HL-60/S4 treated with phorbol 12-myristate 13-acetate at 8.2 ng/mL for 4 days and 3 days (cell line): ENCODE data around the gene RASD1.
"Not testable (repeated sequence)": the region's sequence is repeated elsewhere in the genome, so short reads cannot be mapped to it uniquely, and the experiment has no call there.

Experiments
- in situ Hi-C: fragments of 300-500 bp; cut with MboI; formaldehyde crosslinking; loops from 2 replicates; pipeline ENCODE4 v1.15.0; 2022; ENCODE audit warnings: low sequenced_read_pairs

The RASD1 gene

GRCh38 chr17:17472333-17472920 is 23.8 kb downstream of the RASD1 start:
- in situ Hi-C loops: no loop called here

- in situ Hi-C loops: no loop called here
These were observed 26.2 kb downstream of the RASD1 start for GRCh38 chr17:17469996-17470395.

DNA sequence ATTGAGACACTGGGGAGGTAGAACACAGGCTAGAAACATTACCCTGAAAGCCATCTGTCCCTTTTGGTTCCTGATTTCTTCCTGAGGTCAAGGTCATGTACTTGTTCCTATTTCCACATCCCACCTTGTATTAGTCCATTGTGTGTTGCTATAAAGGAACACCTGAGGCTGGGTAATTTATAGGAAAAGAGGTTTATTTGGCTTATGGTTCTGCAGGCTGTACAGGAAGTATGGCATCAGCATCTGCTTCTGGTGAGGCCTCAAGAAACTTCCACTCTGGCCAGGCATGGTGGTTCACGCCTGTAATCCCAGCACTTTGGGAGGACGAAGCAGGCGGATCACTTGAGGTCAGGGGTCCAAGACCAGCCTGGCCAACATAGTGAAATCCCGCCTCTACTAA is 26.8 kb downstream of the RASD1 start:
- in situ Hi-C loops: no loop called here

- in situ Hi-C loops: no loop called here
These were observed 27.8 kb downstream of the RASD1 start for GRCh38 chr17:17468217-17469010.

GRCh38 chr17:17467720-17468119 is 28.5 kb downstream of the RASD1 start:
- in situ Hi-C loops: no loop called here

GRCh38 chr17:17467016-17467415 is 29.2 kb downstream of the RASD1 start:
- in situ Hi-C loops: no loop called here

GRCh38 chr17:17466511-17466910 is 29.7 kb downstream of the RASD1 start:
- in situ Hi-C loops: no loop called here

- in situ Hi-C loops: not testable (repeated sequence)
These were observed 30.3 kb downstream of the RASD1 start for GRCh38 chr17:17465878-17466277.

GRCh38 chr17:17463821-17464220 is 32.4 kb downstream of the RASD1 start:
- in situ Hi-C loops: no loop called here

- in situ Hi-C loops: no loop called here
These were observed 34.0 kb downstream of the RASD1 start for GRCh38 chr17:17462048-17462824.

DNA sequence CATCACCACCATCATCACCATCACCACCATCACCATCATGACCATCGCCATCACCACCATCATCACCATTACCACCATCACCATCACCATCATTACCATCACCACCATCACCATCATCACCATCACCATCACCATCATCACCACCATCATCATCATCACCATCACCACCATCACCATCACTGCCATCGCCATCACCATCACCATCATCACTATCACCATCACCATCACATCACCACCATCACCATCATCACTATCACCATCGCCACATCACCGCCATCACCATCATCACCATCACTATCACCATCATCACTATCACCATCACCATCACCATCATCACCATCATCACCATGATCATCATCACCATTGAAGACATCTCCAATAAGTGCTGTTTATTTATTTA is 36.2 kb downstream of the RASD1 start:
- in situ Hi-C loops: no loop called here

DNA sequence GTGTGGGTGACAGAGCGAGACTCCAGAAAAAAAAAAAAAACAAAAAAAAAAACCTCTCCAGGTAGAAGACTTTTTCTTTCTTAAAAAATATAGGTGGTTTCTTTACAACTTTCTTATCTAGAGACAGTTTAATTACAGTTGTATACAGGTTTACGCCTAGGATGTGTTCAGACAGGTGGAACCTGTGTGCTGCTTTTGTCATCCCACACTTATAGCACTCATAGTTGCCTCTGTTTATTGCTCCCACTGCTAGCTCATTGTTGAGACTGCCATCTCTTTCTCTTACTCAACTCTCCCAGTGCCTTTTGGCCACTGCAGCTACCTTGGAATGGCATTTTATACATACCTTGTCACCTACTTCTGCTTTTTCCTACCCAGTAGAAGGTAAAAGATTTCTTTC is 38.5 kb downstream of the RASD1 start:
- in situ Hi-C loops: no loop called here

DNA sequence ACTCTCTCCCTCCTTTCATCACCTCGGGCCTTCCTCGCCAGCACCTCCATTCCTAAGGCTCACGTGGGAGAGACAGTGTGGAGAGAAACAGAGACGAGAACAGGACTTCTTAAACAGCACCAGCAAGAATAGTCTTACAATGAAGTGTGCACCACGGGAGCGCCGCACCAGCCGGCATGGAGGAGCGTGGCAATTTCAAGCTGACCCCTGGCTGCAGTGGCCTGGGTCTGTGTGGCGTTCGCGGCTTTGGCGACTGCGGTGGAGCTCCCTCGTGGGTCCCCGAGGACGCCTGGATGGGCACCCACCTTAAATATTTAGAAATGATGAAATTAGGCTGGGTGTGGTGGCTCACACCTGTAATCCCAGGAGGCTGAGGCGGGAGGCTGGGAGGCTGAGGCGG is 39.9 kb downstream of the RASD1 start:
- in situ Hi-C loops: no loop called here

- in situ Hi-C loops: no loop called here
These were observed 41.0 kb downstream of the RASD1 start for GRCh38 chr17:17455173-17455572.

GRCh38 chr17:17454700-17455099 is 41.5 kb downstream of the RASD1 start:
- in situ Hi-C loops: not testable (repeated sequence)

DNA sequence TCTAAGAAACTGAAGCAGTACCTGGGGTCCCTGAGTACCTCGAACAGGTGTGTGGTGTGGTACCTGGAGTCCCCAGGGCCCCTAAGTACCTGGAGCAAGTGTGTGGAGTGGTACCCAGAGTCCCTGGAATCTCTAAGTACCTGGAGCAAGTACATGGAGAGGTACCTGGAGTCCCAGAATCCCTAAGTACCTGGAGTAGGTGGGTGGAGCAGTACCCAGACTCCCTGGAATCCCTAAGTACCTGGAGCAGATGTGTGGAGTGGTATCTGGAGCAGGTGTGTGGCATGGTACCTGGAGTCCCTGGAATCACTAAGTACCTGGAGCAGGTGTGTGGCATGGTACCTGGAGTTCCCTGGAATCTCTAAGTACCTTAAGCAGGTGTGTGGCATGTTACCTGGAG is 41.9 kb downstream of the RASD1 start:
- in situ Hi-C loops: no loop called here

DNA sequence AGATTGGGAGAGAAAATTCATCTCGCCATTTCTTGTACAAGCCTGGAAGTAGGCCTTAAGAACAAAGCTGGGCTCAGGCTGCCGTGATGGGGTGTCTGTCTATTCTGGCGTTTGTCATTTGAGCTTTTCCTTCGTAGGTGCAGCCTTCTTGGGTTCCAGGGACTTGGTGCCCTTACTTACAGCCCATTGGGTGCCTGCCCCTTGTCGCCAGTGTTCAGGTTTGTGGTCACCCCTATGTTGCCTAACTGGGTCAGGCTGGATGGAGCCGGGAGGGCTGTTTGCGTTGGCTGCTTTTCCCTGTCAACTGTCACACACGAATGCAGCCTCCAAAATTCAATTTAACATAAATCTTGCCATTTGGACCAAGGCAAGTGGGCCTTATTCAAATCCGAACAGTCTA is 43.1 kb downstream of the RASD1 start:
- in situ Hi-C loops: no loop called here

DNA sequence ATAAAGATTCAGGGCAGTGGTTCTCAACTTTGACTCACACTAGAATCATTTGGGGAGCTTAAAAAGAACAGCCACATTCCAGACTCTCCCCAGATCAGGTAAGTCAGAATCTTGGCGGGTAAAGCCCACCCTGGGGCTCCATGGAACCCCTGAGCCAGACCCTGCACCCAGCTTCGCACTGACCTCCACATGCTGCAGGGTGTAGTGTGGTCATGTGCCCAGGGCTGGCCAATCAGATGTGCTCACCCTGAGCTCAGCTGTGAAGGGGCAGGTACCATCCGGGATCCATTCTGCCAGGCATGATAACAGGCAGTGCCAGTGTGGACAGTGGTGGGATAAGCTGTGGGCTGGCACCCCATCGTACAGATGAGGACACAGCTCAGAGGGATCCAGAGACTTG is 47.5 kb downstream of the RASD1 start:
- in situ Hi-C loops: no loop called here

DNA sequence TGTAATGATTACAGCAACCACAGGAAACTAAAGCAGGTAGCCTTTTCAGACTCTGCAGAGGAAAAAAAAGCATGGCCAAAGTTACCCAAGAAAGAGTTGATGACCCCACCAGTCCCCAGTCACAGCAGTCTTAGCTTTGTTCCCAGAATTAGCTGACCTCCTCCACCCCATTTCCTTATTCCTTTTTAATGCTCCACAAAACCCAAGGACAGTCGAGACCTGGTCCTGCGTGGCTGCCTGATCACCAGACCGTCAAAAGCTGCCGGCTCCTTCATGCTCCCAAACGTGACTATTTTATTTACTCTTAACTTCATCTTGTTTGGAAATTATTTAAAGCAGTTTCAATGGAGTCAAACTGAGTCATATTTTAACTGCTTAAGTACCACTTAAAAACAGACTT is 48.1 kb downstream of the RASD1 start:
- in situ Hi-C loops: no loop called here

- in situ Hi-C loops: no loop called here
These were observed 48.9 kb downstream of the RASD1 start for GRCh38 chr17:17447264-17447663.

DNA sequence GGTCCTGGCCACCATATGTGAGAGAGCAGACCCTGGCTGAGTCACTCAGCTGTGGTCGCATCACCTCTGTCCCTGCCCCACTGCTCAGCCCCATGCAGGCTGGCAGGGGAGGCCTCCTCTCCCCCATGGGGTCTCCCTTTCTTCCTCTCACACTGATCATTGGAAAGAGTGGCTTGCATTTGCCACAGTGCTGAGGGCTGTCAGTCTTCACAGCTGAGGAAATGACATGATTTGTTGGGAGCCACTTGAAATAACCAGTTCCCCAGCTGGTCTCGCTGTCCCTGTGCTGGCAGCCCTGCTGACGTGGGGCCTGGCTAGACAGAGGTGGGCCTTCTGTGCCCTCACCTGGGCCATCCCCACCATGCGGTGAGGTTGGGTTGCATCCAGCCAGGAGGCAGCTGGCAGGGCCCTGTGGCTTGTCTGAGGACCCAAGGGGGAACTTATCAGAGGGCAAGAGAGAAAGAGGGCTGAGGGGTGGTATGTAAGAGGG is 49.5 kb downstream of the RASD1 start:
- in situ Hi-C loops: no loop called here
